HCT116 (cell line): ENCODE results near the gene SEMA6A. TPM values are rescaled to one million over a fixed set of nuclear protein-coding genes. Genes with fewer than 3 reads are reported as not detected.

Experiments
- ATAC-seq: fragments of 200-7000 bp; cut with Tn5 transposase; 2 replicates; pipeline ENCODE4 v1.9.1; 2020; ENCODE audit warnings: mild to moderate bottlenecking, moderate library complexity
- BruUV-seq: library from RNA; stranded (reverse); fragments of 400-500 nt; replicated peaks from 2 replicates; lab custom pipeline; 2021; lab: Mats Ljungman, UMichigan
- CTCF ChIA-PET: fragments of 300-600 bp; sonication (Branson Sonifier 250); formaldehyde crosslinking; loops from one replicate; lab custom pipeline; 2021; ENCODE audit warnings: antibody characterized with exemption; lab: Charles Lee
- POLR2A ChIA-PET: fragments of 300-600, 350-600 bp; sonication (Branson Sonifier 250); formaldehyde crosslinking; loops from one replicate; lab custom pipeline; 2021; ENCODE audit warnings: antibody characterized with exemption; lab: Charles Lee
- RAD21 ChIA-PET, 2 experiments: fragments of 300-600 bp; sonication (Branson Sonifier 250); formaldehyde crosslinking; loops; one replicate each; lab custom pipeline; 2023; ENCODE audit warnings: low total read pairs in 2 of 2; ENCODE audit not compliant: uncharacterized antibody in 2 of 2, unreplicated experiment in 2 of 2, low non-redundant PET in 1 of 2; lab: Charles Lee
- DNase-seq: peaks from one replicate; pipeline ENCODE4 v3.0.0-alpha.2; 2010; ENCODE audit warnings: low read depth, low spot score
- H2AFZ ChIP-seq: fragments of 200-600 bp; shearing (Covaris generic), sonication (generic); 2 replicates; pipeline ENCODE4 v1.6.1; 2017; ENCODE audit warnings: low read depth, mixed run types, mixed read lengths, antibody characterized with exemption, low read length; ENCODE audit not compliant: poor library complexity, severe bottlenecking
- H3K27ac ChIP-seq: 2 replicates; pipeline ENCODE4 v1.5.1; 2012; ENCODE audit warnings: low read depth, low read length
- H3K27me3 ChIP-seq: fragments of 200-600 bp; sonication (generic); 2 replicates; pipeline ENCODE4 v1.6.1; 2016; ENCODE audit warnings: mixed run types, low read length, mixed read lengths; ENCODE audit not compliant: insufficient read depth
- H3K36me3 ChIP-seq, 2 experiments: fragments of 200-500 bp in 1 of 2; fragments of 200-600 bp in 1 of 2; sonication (Bioruptor generic) in 1 of 2; sonication (generic) in 1 of 2; 2 replicates each; pipeline versions ENCODE4 v1.5.1 to v1.6.1; 2014 to 2016; ENCODE audit warnings: low read length in 2 of 2, inconsistent platforms in 1 of 2, mixed read lengths in 1 of 2, mixed run types in 1 of 2; ENCODE audit not compliant: insufficient read depth in 2 of 2, control insufficient read depth in 1 of 2
- H3K4me1 ChIP-seq, 2 experiments: fragments of 200-600 bp in 1 of 2; sonication (generic) in 1 of 2; 2 replicates each; pipeline versions ENCODE4 v1.5.1 to v1.6.1; 2012 to 2017; ENCODE audit warnings: low read length in 2 of 2, inconsistent platforms in 1 of 2, mild to moderate bottlenecking in 1 of 2, mixed read lengths in 1 of 2, mixed run types in 1 of 2, moderate library complexity in 1 of 2; ENCODE audit not compliant: insufficient read depth in 2 of 2, control insufficient read depth in 1 of 2
- H3K4me2 ChIP-seq: fragments of 200-600 bp; sonication (generic); 2 replicates; pipeline ENCODE4 v1.6.1; 2017; ENCODE audit warnings: mixed run types, low read length, mixed read lengths
- H3K4me3 ChIP-seq, 2 experiments: fragments of 200-600 bp in 1 of 2; sonication (generic) in 1 of 2; replicated peaks in 1 of 2; 2 replicates each; pipeline ENCODE4 v1.5.1; 2011 to 2016; ENCODE audit warnings: low read length in 2 of 2, control low read depth in 1 of 2, low read depth in 1 of 2, mild to moderate bottlenecking in 1 of 2, mixed read lengths in 1 of 2, mixed run types in 1 of 2
- H3K79me2 ChIP-seq: fragments of 200-600 bp; sonication (generic); 2 replicates; pipeline ENCODE4 v1.6.1; 2017; ENCODE audit warnings: mild to moderate bottlenecking, mixed run types, low read length, moderate library complexity, mixed read lengths; ENCODE audit not compliant: insufficient read depth
- H3K9ac ChIP-seq: fragments of 200-600 bp; sonication (generic); 2 replicates; pipeline ENCODE4 v1.6.1; 2016; ENCODE audit warnings: low read length, mixed read lengths
- H3K9me2 ChIP-seq: fragments of 200-600 bp; sonication (generic), shearing (Covaris generic); 2 replicates; pipeline ENCODE4 v1.6.1; 2017; ENCODE audit warnings: mixed run types, mild to moderate bottlenecking, moderate library complexity; ENCODE audit not compliant: insufficient read depth
- H3K9me3 ChIP-seq, 2 experiments: fragments of 200-500 bp in 1 of 2; fragments of 200-600 bp in 1 of 2; sonication (Bioruptor generic) in 1 of 2; sonication (generic) in 1 of 2; 2 replicates each; pipeline ENCODE4 v1.6.1; 2014 to 2017; ENCODE audit warnings: low read length in 2 of 2, mixed read lengths in 2 of 2, inconsistent platforms in 1 of 2, low read depth in 1 of 2, mild to moderate bottlenecking in 1 of 2, mixed run types in 1 of 2, moderate library complexity in 1 of 2; ENCODE audit not compliant: control insufficient read depth in 1 of 2, insufficient read depth in 1 of 2
- H4K20me1 ChIP-seq: fragments of 200-600 bp; sonication (generic), shearing (Covaris generic); 2 replicates; pipeline ENCODE4 v1.6.1; 2017; ENCODE audit warnings: mixed run types, mild to moderate bottlenecking, moderate library complexity; ENCODE audit not compliant: insufficient read depth
- ATF3 ChIP-seq: IDR thresholded peaks from 2 replicates; pipeline ENCODE4 v1.6.1; 2012
- CBX3 ChIP-seq: IDR thresholded peaks from 2 replicates; pipeline ENCODE4 v1.6.1; 2012; ENCODE audit warnings: low read depth
- EGR1 ChIP-seq: IDR thresholded peaks from 2 replicates; pipeline ENCODE4 v1.6.1; 2012; ENCODE audit warnings: low read depth
- ELF1 ChIP-seq: IDR thresholded peaks from 2 replicates; pipeline ENCODE4 v1.6.1; 2012; ENCODE audit warnings: low read depth, borderline replicate concordance
- EZH2 ChIP-seq: fragments of 200-600 bp; sonication (generic); IDR thresholded peaks from 2 replicates; pipeline ENCODE4 v1.6.1; 2017; ENCODE audit warnings: antibody characterized with exemption, mixed run types
- EZH2phosphoT487 ChIP-seq: fragments of 200-600 bp; IDR thresholded peaks from 2 replicates; pipeline ENCODE4 v1.6.1; 2018; ENCODE audit warnings: antibody characterized with exemption, borderline replicate concordance
- FOSL1 ChIP-seq: IDR thresholded peaks from 2 replicates; pipeline ENCODE4 v1.6.1; 2012; ENCODE audit warnings: low read depth
- JUND ChIP-seq: IDR thresholded peaks from 2 replicates; pipeline ENCODE4 v1.6.1; 2012
- POLR2A ChIP-seq: IDR thresholded peaks from 2 replicates; pipeline ENCODE4 v1.7.0; 2011; ENCODE audit warnings: borderline replicate concordance; ENCODE audit not compliant: insufficient read depth, insufficient read length; ENCODE audit errors: extremely low read depth
- POLR2AphosphoS5 ChIP-seq: IDR thresholded peaks from 2 replicates; pipeline ENCODE4 v1.6.1; 2011; ENCODE audit warnings: mild to moderate bottlenecking, low read depth, low read length, moderate library complexity
- REST ChIP-seq: IDR thresholded peaks from 2 replicates; pipeline ENCODE4 v1.6.1; 2012; ENCODE audit warnings: low read depth
- SRF ChIP-seq: IDR thresholded peaks from 2 replicates; pipeline ENCODE4 v1.6.1; 2012; ENCODE audit warnings: low read depth
- TCF7L2 ChIP-seq: IDR thresholded peaks from 2 replicates; pipeline ENCODE4 v1.7.0; 2011; ENCODE audit warnings: borderline replicate concordance, inconsistent platforms; ENCODE audit not compliant: insufficient read depth, insufficient read length; ENCODE audit errors: extremely low read depth
- ZBTB33 ChIP-seq: IDR thresholded peaks from 2 replicates; pipeline ENCODE4 v1.6.1; 2011; ENCODE audit warnings: mild to moderate bottlenecking, low read length, moderate library complexity; ENCODE audit not compliant: insufficient replicate concordance; ENCODE audit errors: extremely low read depth
- ZFX ChIP-seq: fragments of 450-650 bp; IDR thresholded peaks from 2 replicates; pipeline ENCODE4 v1.6.1; 2017
- ZNF274 ChIP-seq: fragments of 200-500 bp; sonication (Bioruptor generic); IDR thresholded peaks from 2 replicates; pipeline ENCODE4 v1.6.1; 2014; ENCODE audit warnings: mild to moderate bottlenecking, low read depth, low read length, inconsistent platforms
- intact Hi-C: fragments of 100-400 bp; cut with micrococcal nuclease; formaldehyde crosslinking; loops from 2 replicates; pipeline ENCODE4 v1.10.0; 2022
- total RNA-seq: library from RNA; stranded (reverse); gene quantifications from one replicate; pipeline ENCODE4 v1.2.1, GENCODE V29; 2021; ENCODE audit not compliant: unreplicated experiment

SEMA6A gene
- total RNA-seq, 1 experiment from 2014 or later = 6.7 TPM

- Histone ChIP-seq H3K9me2 (no peaks in the 10 kb centered on the region), H2AFZ (no peak overlapping the region), H3K4me3 (no peak overlapping the region), H4K20me1 (no peaks in the 10 kb centered on the region), H3K4me2 (no peak overlapping the region), H3K36me3 (no peaks in the 10 kb centered on the region), H3K4me1 (no peaks in the 10 kb centered on the region), H3K27me3 (no peaks in the 10 kb centered on the region), H3K27ac (no peak overlapping the region), H3K9me3 (no peaks in the 10 kb centered on the region), H3K9ac (no peak overlapping the region), H3K79me2 (no peaks in the 10 kb centered on the region)
- ChIA-PET POLR2A (no interaction called here), CTCF (no interaction called here), RAD21 (no interaction called here)
- no TSS peak for BruUV-seq
- DNase-seq = no peak
- intact Hi-C loops = no loop called here
- no peak for ATAC-seq
- no peak for TF ChIP-seq SRF
- no peak for TF ChIP-seq REST
- no peak for TF ChIP-seq CBX3
- TF ChIP-seq ZNF274 = no peak
- no peak for TF ChIP-seq ATF3
These were observed 128.1 kb downstream of the SEMA6A start for GRCh38 chr5:116446356-116447005.

- Histone ChIP-seq H3K9me2 (no peaks in the 10 kb centered on the region), H3K27me3 (no peaks in the 10 kb centered on the region), H3K4me1 (no peaks in the 10 kb centered on the region), H4K20me1 (no peaks in the 10 kb centered on the region), H3K4me3 (no peak overlapping the region), H3K79me2 (no peaks in the 10 kb centered on the region), H3K27ac (no peak overlapping the region), H3K36me3 (no peaks in the 10 kb centered on the region), H3K9me3 (no peaks in the 10 kb centered on the region), H3K4me2 (no peak overlapping the region), H2AFZ (no peak overlapping the region), H3K9ac (no peak overlapping the region)
- ChIA-PET CTCF (no interaction called here), POLR2A (no interaction called here), RAD21 (no interaction called here)
- intact Hi-C loops = no loop called here
- BruUV-seq = no TSS peak
- ATAC-seq (no peak), DNase-seq (no peak)
- TF ChIP-seq JUND = no peak
- TF ChIP-seq SRF = no peak
- TF ChIP-seq TCF7L2 = no peak
- TF ChIP-seq POLR2A = no peak
- no peak for TF ChIP-seq EGR1
- TF ChIP-seq EZH2 = no peak
- no peak for TF ChIP-seq CBX3
- TF ChIP-seq FOSL1 = no peak
- TF ChIP-seq ELF1 = no peak
- no peak for TF ChIP-seq ZFX
- no peak for TF ChIP-seq POLR2AphosphoS5
- TF ChIP-seq EZH2phosphoT487 = no peak
- no peak for TF ChIP-seq ZBTB33
These were observed 129.3 kb downstream of the SEMA6A start for GRCh38 chr5:116445311-116445710.
